GM18519 (cell line): ENCODE results near the gene CYTH2.
"Not testable (repeated sequence)": the region's sequence is repeated elsewhere in the genome, so short reads cannot be mapped to it uniquely, and the experiment has no call there.

Experiments
- ATAC-seq: cut with Tn5 transposase; IDR thresholded peaks from one replicate; pipeline ENCODE4 v1.9.1; 2021; ENCODE audit warnings: mild to moderate bottlenecking, moderate library complexity; ENCODE audit not compliant: unreplicated experiment, low FRiP score

Gene CYTH2

DNA sequence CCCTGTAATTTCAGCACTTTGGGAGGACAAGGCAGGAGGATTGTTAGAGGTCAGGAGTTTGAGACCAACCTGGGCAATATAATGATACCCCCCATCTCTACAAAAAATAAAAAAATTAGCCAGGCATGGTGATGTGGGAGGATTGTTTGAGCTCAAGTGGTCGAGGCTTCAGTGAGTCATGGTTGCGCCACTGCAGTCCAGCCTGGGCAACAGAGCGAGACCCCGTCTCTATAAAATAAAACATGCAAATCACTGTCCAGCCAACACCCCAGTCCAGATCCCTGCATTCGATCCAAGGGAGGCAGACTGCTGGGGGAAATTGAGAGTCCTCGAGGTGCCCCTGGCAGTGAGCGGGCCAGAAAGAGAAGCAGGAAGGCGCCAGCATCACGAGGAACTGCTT, 7.0 kb downstream of the CYTH2 start:
- no peak for ATAC-seq

DNA sequence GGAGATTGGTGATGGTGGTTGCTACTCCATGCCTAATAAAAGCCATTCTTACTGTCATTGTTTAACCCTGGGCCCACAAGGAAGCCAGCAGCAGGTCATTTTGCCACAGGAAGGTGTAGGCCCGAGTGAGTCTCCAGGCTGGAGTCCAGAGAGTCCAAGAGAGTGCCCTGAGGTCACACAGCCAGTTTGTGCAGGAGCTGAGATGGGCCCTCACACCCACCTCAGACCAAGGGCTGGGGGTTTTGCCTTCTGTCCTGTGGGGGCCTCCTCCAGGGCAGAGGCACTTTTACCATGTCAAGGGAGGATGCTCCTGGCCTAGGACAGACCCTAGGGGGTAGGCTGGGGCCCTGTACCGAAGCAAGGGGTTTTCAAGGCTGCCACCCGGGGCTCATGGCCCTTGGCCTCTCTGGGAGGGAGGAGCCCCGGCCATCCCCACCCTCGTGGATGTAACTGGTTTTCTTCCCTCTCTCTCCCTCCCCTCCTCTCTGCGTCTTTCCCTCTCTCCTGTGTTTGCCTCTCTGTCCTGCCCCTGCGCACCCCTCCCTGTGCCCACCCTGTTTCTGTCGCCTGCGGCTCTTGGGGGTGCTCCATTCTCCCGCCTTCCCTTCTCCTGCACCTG, 8.0 kb downstream of the CYTH2 start:
- ATAC-seq, result no peak

DNA sequence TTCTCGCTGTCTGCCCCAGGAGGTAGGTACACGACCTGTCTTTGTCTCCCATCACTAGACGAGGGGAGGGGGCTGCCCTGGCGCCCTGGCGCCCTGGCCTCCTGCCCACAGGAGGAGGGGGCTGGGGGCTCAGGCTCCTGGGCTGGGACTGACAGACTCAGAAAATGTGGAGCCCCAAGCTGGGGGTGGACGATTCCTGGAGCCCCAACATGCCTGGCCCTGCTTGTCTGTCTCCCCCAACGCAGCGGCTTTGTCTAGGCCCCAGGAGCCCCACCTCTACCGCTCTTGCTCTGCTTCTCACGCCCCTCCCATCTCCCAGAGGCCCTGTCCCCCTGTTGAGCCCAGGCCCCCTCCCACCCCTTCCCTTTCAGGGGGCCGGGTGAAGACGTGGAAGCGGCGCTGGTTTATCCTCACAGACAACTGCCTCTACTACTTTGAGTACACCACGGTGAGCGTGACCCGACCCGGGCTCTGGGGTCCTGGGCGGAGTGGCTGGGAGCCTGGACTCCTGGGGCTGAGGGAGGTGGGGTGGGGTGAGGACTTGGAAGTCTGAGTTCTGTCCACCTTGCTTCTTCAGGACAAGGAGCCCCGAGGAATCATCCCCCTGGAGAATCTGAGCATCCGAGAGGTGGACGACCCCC, 8.6 kb downstream of the CYTH2 start:
- no peak for ATAC-seq

GRCh38 chr19:48478339-48479256, 9.4 kb downstream of the CYTH2 start:
- ATAC-seq, result no peak

DNA sequence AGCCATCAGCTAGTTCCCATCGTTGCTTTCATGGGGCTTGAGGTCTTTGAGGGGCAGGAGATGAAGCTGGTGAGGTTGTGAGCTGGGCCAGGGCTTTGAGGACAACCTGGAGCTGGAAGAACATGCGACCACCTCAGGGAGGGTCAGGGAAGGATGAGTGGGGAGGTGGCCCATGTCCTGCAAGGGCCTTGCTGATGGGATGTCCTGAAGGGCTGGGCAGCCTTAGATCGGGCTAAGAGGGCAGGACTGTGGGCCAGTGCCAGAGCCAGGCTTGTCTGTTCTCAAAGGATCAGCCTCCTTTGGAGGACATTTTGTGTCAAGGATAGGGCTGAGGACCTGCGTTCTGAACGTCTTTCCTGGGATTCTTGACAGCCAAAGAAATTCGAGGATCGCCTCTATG, 10.5 kb downstream of the CYTH2 start:
- no peak for ATAC-seq

DNA sequence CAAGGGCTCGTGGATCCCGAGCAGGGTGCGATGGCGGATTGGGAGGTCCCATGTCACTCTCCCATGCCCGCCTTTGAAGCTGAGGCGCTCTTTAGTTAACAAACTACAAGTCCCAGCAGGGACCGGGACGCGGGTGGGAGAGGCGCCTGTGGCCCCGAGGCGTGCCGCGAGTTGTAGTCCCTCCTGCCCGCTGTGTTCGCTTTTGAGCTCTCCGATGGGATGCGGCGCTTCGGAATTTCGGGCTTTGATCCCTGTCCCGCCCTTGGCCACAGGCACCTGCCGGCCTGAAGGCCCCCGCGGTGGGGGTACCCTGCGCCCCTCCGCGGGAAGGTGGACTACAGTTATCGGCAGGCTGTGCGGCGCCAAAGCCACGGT, 11.0 kb downstream of the CYTH2 start:
- no peak for ATAC-seq

DNA sequence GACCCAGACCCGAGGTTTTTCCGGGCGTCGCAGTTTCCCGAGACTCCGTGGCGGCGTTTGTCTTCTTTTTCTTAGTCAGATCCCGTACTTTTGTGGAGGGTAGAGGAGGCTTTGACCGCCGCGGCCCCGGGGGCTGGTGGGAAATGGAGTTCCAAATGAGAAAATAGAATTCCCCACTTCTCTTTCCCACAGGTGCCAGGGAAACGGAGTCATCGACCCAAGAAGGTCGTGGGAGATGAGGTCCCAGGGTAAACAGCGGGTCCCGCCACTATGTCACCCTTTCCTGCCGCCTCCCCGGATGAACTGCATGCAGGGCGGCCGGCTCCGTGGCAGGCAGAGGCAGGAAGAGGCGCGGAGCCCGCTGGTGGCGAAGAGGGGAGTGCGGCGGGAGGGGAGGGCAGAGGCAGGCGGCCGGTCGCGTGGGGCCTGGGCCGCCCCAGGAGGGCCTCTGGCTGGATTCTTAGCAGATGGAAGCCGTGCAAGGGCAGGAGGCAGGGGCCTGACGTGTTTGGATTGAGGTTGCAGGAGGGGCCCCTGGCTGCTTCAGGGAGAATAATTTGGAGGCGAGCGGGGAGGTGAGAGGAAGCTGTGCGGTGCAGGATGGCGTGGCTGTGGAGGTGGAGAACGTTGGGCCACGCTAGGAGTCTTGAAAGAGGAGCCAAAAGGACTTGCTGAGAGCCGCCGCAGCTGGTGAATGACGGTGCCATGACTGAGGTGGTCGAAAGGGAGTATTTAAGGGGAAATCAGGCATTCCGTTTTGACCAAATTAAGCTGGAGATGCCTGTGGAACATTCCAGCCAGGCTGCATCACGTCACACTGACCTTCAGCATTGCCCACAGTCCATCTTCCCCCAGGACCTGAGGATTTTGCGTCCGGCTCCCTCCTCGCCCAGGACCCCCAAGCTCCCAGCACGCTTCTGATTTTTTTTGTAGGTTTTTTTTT, 11.7 kb downstream of the CYTH2 start:
- ATAC-seq, result no peak

DNA sequence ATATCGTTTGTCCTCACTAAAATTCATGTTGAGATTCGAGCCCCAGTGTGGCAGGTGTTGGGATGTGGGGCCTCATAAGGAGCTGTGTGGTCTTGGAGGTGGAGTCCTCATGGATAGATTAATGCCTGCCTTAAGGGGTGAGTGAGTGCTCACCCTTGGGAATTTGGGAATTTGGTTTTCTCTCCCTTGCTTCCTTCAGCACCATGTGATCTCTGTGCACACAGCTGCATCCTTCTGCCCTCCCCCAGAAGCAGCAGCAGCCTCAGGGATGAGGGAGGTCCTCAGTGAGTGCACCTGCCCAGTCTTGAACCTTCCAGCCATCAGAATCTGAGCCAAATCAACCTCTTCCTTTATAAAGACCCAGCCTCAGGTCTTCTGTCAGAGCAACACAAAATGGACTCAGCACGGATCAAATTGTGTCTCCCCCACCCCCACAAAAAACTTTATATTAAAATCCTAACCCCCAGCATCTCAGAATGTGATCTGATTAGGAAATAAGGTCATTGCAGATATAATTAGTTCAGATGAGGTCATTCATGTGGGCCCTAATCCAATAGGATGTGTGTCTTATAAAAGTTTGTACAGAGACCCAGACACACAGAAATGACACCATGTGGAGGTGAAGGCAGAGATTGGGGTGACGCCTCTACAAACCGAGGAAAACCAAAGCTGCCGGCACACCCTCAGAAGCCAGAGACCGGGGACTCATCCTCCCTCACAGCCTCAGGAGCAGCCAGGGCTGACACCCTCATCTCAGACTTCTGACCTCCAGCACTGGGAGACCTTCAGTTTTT, 12.9 kb downstream of the CYTH2 start:
- no peak for ATAC-seq

- ATAC-seq, result no peak
These were observed 14.1 kb downstream of the CYTH2 start for GRCh38 chr19:48483301-48483700.

DNA sequence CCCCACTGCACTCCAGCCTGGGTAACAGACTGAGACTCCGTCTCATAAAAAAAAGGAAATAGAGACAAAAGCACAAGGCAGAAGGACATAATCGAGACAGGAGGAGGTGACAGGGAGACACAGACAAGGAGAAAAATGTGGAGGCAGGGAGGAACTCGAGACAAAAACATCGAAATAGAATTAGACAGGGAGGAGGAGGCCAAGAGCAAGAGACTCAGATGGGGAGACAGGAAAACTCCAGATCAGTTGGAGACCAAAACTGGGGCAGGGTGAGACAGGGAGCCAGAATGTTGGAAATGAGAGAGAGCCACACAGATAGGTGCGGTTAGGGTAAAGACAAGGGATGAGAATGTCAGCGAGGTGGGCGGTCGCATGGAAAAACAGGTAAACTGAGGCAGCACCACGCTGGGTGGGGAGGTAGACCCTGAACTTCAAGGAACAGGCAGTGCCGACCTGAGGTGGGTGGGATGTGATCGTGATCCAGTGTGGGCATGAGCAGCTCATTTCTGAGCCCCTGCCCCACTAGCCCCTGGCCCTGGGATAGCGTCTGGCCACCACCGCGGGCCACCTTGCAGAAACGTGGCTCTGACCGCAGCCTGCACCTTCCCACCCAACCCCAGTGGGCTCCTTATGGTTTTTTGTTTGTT, 15.2 kb downstream of the CYTH2 start:
- no peak for ATAC-seq

DNA sequence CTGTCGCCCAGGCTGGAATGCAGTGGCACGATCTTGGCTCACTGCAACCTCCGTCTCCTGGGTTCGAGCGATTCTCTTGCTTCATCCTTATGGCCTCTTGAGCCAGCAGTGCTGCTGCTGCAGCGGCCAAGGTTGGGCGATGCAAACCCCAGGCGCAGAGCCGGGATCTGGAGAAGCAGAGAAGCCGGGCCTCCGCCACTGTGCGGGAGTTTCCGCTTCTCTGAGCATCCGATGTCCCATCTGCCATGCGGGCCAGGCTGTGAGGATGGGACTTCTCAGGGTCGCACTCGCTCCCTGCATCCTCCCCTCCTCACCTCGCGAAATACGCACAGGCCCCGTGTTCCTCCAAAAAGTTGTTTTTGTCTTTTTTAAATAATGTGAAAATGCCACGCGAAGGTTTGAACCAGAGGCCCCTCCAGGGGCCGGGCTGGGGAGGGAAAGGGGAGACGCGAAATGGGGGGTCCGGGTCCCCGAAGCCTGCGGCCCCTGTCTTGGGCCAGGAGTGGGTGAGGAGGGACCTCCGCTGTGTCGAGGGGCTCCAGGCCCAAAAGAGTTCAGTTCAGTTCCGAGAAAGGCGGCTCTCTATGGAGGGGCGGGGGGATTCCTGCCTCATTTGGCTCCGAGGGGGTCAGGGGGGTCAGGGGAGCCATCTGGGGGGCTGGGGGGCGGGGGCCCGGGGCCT, 15.9 kb downstream of the CYTH2 start:
- no peak for ATAC-seq

GRCh38 chr19:48486706-48487105, 17.5 kb downstream of the CYTH2 start:
- not testable (repeated sequence) for ATAC-seq

GRCh38 chr19:48487544-48487943, 18.4 kb downstream of the CYTH2 start:
- no peak for ATAC-seq

DNA sequence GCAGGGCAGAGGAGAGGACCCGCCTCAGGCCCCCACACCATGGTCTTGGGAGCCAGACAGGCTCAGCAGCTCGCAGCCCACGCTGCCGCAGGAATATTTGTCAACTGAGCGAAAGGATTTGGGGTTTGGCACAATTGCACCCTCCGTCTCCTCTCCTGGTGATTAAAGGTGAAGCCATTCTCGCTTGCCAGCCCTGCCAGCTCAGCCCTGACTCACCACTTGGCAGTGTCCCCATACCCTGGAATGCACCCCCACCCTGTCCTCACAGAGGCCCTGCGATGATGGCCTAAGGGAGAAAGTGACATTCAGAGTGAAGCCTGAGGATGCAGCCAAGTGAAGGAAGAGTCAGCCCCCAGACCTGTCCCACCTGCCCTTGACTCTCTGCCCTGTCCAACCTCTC, 18.8 kb downstream of the CYTH2 start:
- ATAC-seq, result no peak

DNA sequence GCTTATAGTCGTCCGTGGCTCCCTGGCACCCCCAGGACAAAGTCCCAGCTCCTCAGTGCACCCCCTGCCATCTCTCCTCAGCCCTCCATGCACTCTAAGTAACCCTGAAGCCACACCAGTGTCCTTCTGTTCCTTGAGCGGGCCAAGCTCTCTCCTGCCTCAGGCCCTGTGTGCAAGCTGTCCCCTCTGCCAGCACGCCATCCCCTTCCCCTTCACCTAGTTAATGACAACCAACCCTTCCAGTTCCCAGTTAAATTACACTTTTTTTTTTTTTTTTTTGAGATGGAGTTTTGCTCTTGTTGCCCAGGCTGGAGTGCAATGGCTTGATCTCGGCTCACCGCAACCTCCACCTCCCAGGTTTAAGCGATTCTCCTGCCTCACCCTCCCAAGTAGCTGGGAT, 19.3 kb downstream of the CYTH2 start:
- ATAC-seq, result not testable (repeated sequence)

DNA sequence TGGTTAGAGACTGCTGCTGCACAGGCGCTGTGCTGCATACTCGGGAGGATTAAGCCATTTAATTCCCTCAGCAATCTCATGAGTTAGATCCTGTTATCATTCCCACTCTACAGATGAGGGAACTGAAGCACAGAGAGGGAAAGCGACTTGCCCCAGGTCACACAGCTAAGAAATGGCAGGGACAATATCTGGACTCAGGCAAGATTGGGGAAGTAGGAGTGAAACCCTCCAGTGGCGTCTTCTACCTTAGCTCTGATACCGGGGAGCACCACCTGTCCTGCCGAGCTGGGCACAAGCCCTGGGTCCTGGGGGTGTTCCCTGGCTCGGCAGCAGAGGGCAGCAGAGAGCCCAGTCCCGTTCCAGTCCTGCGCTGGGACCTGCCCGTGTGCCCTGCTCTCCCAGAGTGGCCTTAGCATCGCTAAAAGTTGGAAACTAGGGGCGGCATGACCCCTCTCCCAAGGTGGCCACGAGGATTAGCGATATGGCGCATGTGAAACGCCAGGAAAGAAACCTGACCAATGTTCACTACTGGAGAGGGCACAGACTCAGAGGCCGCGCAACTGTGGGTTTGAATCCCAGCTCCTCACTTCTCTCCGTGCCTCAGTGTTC, 20.5 kb downstream of the CYTH2 start:
- no peak for ATAC-seq

DNA sequence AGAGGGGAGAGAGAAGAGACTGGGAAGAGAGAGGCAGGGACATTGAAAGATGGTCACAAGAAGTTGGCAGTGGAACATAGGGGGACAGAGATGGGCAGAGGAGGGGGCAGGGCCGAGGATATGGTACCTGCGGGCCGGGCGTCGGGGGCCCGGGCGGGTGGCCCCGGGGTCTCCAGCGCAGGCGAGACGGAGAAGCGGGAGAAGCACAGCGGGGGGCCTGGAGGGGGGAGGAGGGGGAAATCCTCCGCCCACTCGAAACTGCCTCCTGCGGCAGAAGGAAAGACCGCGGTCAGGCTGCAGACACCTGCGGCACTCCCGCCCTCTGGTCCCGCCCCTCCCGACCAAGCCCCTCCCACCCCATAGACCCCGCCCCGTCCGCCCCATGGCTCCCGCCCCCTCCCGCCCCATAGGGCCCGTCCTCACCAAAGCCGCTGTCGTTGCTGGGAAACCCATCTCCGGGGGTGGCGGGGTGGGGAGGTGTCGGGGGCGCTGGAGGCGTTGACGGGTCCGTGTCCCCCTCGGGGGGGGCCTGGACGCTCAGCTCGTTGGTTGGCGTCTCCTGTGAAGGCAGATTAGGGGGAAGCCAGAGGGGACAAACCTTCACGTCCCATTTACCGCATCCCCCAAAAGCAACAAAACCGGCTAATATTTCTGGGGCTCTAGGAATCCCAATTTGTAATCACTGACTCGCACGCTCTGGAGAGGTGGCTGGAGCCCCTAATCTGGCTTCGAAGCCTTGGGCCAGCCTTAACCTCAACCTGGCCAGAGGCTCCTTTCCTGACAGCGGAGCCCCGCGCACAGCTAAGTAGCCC, 22.0 kb downstream of the CYTH2 start:
- no peak for ATAC-seq

- no peak for ATAC-seq
These were observed 22.6 kb downstream of the CYTH2 start for GRCh38 chr19:48491793-48492123.
